Measurements from ENCODE around the gene AHI1. TPM values are rescaled to one million over a fixed set of nuclear protein-coding genes. Genes with fewer than 3 reads are reported as not detected.
"Not testable (repeated sequence)": the region's sequence is repeated elsewhere in the genome, so short reads cannot be mapped to it uniquely, and the experiment has no call there.

Gene AHI1
- total and polyA plus RNA-seq, 8 donors = 3.7 to 89.9 (median 49.5) TPM

GRCh38 chr6:135251498-135252441 lies 245.8 kb downstream of the AHI1 start:
- no peaks in the 10 kb centered on the region for H3K36me3 ChIP-seq
- peak; percentile 44 to 48 for DNase-seq
- H3K27ac ChIP-seq = peak overlapping the region in 3 of 5 donors; percentile 14 to 68 (median 63)
- peaks cover 5 to 18% (median 14%) of the 10 kb centered on the region in 4 donors for H3K4me1 ChIP-seq
- no peaks in the 10 kb centered on the region for H3K9me3 ChIP-seq
- H3K27me3 ChIP-seq = no peaks in the 10 kb centered on the region
- intact Hi-C loops (cut with DNase I; ENCODE audit: low total_unique reads) = no loop called here
- no peak overlapping the region for H3K4me3 ChIP-seq
- TF ChIP-seq POLR2A (IDR thresholded peaks at IDR 0.05) (no peak), POLR2AphosphoS5 (IDR thresholded peaks at IDR 0.05) (peak in 1 of 3 donors; percentile 10)
- WGBS, 5 donors = 47 to 61% (median 49%) methylated on average over 13 of the region's 13 CpGs

- Histone ChIP-seq H3K4me1 (peaks cover 5 to 18% (median 14%) of the 10 kb centered on the region in 4 donors), H3K27me3 (no peaks in the 10 kb centered on the region), H3K4me3 (no peak overlapping the region), H3K27ac (peak overlapping the region in 2 of 5 donors; percentile 63 to 68), H3K9me3 (no peaks in the 10 kb centered on the region), H3K36me3 (no peaks in the 10 kb centered on the region)
- no peak for DNase-seq
- intact Hi-C loops (cut with DNase I; ENCODE audit: low total_unique reads) = no loop called here
- WGBS, 5 donors = 81 to 87% (median 85%) methylated on average over 9 of the region's 9 CpGs
- TF ChIP-seq POLR2A (IDR thresholded peaks at IDR 0.05) (no peak), CTCF (IDR thresholded peaks at IDR 0.05) (no peak), EP300 (IDR thresholded peaks at IDR 0.05) (no peak), POLR2AphosphoS5 (IDR thresholded peaks at IDR 0.05) (no peak)
Observed at GRCh38 chr6:135250751-135251497, 246.6 kb downstream of the AHI1 start.

GRCh38 chr6:135250234-135250633 lies 247.3 kb downstream of the AHI1 start:
- no peaks in the 10 kb centered on the region for H3K27me3 ChIP-seq
- no peaks in the 10 kb centered on the region for H3K36me3 ChIP-seq
- no peaks in the 10 kb centered on the region for H3K9me3 ChIP-seq
- no peak for DNase-seq
- no peak overlapping the region for H3K27ac ChIP-seq
- intact Hi-C loops (cut with DNase I; ENCODE audit: low total_unique reads) = no loop called here
- TF ChIP-seq EP300 (IDR thresholded peaks at IDR 0.05) (no peak), POLR2AphosphoS5 (IDR thresholded peaks at IDR 0.05) (no peak), CTCF (IDR thresholded peaks at IDR 0.05) (no peak), POLR2A (IDR thresholded peaks at IDR 0.05) (no peak)
- WGBS, 5 donors = 83 to 91% (median 90%) methylated on average over 9 of the region's 9 CpGs
- no peak overlapping the region for H3K4me3 ChIP-seq
- peaks cover 5 to 18% (median 14%) of the 10 kb centered on the region in 4 donors for H3K4me1 ChIP-seq

- DNase-seq; H3K27ac ChIP-seq; H3K9me3 ChIP-seq; intact Hi-C loops (cut with DNase I; ENCODE audit: low total_unique reads); H3K36me3 ChIP-seq; H3K27me3 ChIP-seq; H3K4me3 ChIP-seq: not testable (repeated sequence)
- peaks cover 0 to 11% (median 8%) of the 10 kb centered on the region in 4 donors for H3K4me1 ChIP-seq
- 86 to 93% (median 91%) methylated on average over 8 of the region's 8 CpGs for WGBS, 5 donors
Observed at GRCh38 chr6:135246412-135247012, 251.0 kb downstream of the AHI1 start.

GRCh38 chr6:135244805-135245204 lies 252.7 kb downstream of the AHI1 start:
- WGBS, 5 donors = 79 to 86% (median 85%) methylated on average over 6 of the region's 6 CpGs
- Histone ChIP-seq H3K27me3 (no peaks in the 10 kb centered on the region), H3K9me3 (no peaks in the 10 kb centered on the region), H3K27ac (peak overlapping the region in 1 of 5 donors; percentile 34), H3K4me3 (no peak overlapping the region), H3K36me3 (no peaks in the 10 kb centered on the region), H3K4me1 (peaks cover 0 to 3% (median 0%) of the 10 kb centered on the region in 4 donors)
- intact Hi-C loops (cut with DNase I; ENCODE audit: low total_unique reads) = no loop called here
- no peak for DNase-seq
- TF ChIP-seq EP300 (IDR thresholded peaks at IDR 0.05) (no peak), POLR2AphosphoS5 (IDR thresholded peaks at IDR 0.05) (no peak), POLR2A (IDR thresholded peaks at IDR 0.05) (no peak), CTCF (IDR thresholded peaks at IDR 0.05) (no peak)

Measured in stomach (tissue), 9 donors.